Thyroid gland (tissue), 4 donors: ENCODE results near the gene TSPAN16.

Experiments
- POLR2A ChIP-seq, 2 donors: fragments of 450-650 bp; IDR thresholded peaks; one replicate each; pipeline ENCODE4 v1.6.1; 2017; ENCODE audit warnings: antibody characterized with exemption in 2 of 2, mild to moderate bottlenecking in 2 of 2, moderate library complexity in 1 of 2
- TF ChIP-seq, protein P1 (sequence below), 6 experiments: fragments of 200-600 bp in 3 of 6; fragments of 450-650 bp in 3 of 6; sonication (generic) in 3 of 6; IDR thresholded peaks; one replicate each; pipeline ENCODE4 v1.5.1; 2016 to 2019; ENCODE audit warnings: antibody characterized with exemption in 6 of 6, mild to moderate bottlenecking in 2 of 6, inconsistent platforms in 1 of 6, moderate library complexity in 1 of 6

DNA sequence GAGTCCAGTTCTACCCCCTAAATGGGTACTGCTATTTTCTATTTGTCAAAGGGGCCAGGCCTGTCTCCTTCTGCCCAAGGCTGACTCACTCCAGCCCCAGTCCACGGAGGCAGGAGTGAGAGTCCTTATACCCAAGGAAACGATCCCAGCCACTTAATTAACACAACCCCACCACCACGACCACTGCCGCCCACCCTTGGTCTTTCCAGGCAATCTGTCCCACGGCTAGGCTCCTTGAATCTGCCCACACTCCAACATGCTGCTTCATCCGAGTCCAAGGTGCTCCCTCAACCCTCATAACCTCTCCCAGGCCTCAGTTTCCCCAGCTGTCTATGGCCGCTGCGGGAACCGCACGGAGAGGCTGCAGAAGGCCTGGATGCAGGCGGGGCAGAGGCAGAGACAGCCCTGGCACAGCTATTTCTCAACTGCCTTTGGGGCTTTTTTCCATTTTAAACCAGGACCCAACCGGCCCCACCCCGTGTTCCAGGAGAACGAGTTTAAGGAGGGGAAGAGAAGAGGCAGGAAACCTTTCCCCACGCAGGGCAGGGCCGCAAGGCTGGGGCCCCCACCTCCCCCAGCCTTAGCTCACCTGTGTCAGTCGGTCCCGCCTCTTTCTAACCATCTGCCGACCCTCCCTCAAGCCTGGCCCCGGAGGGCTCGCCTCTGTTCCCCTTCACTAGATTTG, 42.8 kb downstream of the TSPAN16 start:
- TF ChIP-seq, protein P1, sequence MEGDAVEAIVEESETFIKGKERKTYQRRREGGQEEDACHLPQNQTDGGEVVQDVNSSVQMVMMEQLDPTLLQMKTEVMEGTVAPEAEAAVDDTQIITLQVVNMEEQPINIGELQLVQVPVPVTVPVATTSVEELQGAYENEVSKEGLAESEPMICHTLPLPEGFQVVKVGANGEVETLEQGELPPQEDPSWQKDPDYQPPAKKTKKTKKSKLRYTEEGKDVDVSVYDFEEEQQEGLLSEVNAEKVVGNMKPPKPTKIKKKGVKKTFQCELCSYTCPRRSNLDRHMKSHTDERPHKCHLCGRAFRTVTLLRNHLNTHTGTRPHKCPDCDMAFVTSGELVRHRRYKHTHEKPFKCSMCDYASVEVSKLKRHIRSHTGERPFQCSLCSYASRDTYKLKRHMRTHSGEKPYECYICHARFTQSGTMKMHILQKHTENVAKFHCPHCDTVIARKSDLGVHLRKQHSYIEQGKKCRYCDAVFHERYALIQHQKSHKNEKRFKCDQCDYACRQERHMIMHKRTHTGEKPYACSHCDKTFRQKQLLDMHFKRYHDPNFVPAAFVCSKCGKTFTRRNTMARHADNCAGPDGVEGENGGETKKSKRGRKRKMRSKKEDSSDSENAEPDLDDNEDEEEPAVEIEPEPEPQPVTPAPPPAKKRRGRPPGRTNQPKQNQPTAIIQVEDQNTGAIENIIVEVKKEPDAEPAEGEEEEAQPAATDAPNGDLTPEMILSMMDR (IDR thresholded peaks at IDR 0.05): no peak
- TF ChIP-seq POLR2A (IDR thresholded peaks at IDR 0.05): no peak
